ENCODE data around the gene HOXB2.

Gene HOXB2

GRCh38 chr17:48545022-48545375, at the start of gene HOXB2:
Gene HOXB2 (minus strand): TSS chr17:48545109. CDS start chr17:48544911, 198 bp downstream.
- Mint-ChIP-seq H3K4me1 (ENCODE audit: low read depth) (peaks cover 51% of the 10 kb centered on the region), H3K36me3 (ENCODE audit: low read depth) (peaks cover 26% of the 10 kb centered on the region), H3K9me3 (no peaks in the 10 kb centered on the region), H3K27ac (peak within 1 kb of the TSS; percentile 95), H3K4me3 (peak within 1 kb of the TSS; percentile 96), H3K27me3 (ENCODE audit: low read depth) (peaks cover 5% of the 10 kb centered on the region)

- Mint-ChIP-seq H3K36me3 (ENCODE audit: low read depth) (peaks cover 3% of the 10 kb centered on the region), H3K27me3 (ENCODE audit: low read depth) (peaks cover 92% of the 10 kb centered on the region), H3K27ac (no peak overlapping the region), H3K4me1 (ENCODE audit: low read depth) (peaks cover 48% of the 10 kb centered on the region), H3K4me3 (peak overlapping the region; percentile 81), H3K9me3 (no peaks in the 10 kb centered on the region)
Observed at GRCh38 chr17:48593840-48594537, 49.1 kb upstream of the HOXB2 start.

GRCh38 chr17:48593126-48593829, 48.4 kb upstream of the HOXB2 start, which contains the start of gene HOXB5:
Gene HOXB5 (minus strand): TSS chr17:48593779. CDS start chr17:48593682, 97 bp downstream.
- Mint-ChIP-seq H3K4me3 (peak within 1 kb of the TSS; percentile 81), H3K4me1 (ENCODE audit: low read depth) (peaks cover 49% of the 10 kb centered on the region), H3K27me3 (ENCODE audit: low read depth) (peaks cover 92% of the 10 kb centered on the region), H3K9me3 (no peaks in the 10 kb centered on the region), H3K36me3 (ENCODE audit: low read depth) (peaks cover 6% of the 10 kb centered on the region), H3K27ac (peak within 1 kb of the TSS; percentile 13)

GRCh38 chr17:48592577-48592976, 47.7 kb upstream of the HOXB2 start:
- peaks cover 45% of the 10 kb centered on the region for H3K4me1 Mint-ChIP-seq (ENCODE audit: low read depth)
- H3K27me3 Mint-ChIP-seq (ENCODE audit: low read depth) = peaks cover 89% of the 10 kb centered on the region
- peaks cover 6% of the 10 kb centered on the region for H3K36me3 Mint-ChIP-seq (ENCODE audit: low read depth)

GRCh38 chr17:48592057-48592514, 47.2 kb upstream of the HOXB2 start:
- no peaks in the 10 kb centered on the region for H3K9me3 Mint-ChIP-seq
- H3K4me3 Mint-ChIP-seq = no peak overlapping the region
- no peak overlapping the region for H3K27ac Mint-ChIP-seq
- H3K4me1 Mint-ChIP-seq (ENCODE audit: low read depth) = peaks cover 45% of the 10 kb centered on the region
- peaks cover 6% of the 10 kb centered on the region for H3K36me3 Mint-ChIP-seq (ENCODE audit: low read depth)
- peaks cover 89% of the 10 kb centered on the region for H3K27me3 Mint-ChIP-seq (ENCODE audit: low read depth)

More at GRCh38 chr17:48592577-48592976, 47.7 kb upstream of the HOXB2 start:
- Mint-ChIP-seq H3K4me3 (peak overlapping the region; percentile 81), H3K9me3 (no peaks in the 10 kb centered on the region), H3K27ac (peak overlapping the region; percentile 2)

GRCh38 chr17:48591255-48592056, 46.5 kb upstream of the HOXB2 start:
- H3K4me1 Mint-ChIP-seq (ENCODE audit: low read depth) = peaks cover 44% of the 10 kb centered on the region
- H3K27me3 Mint-ChIP-seq (ENCODE audit: low read depth) = peaks cover 87% of the 10 kb centered on the region
- H3K4me3 Mint-ChIP-seq = peak overlapping the region; percentile 33
- H3K36me3 Mint-ChIP-seq (ENCODE audit: low read depth) = peaks cover 6% of the 10 kb centered on the region
- no peaks in the 10 kb centered on the region for H3K9me3 Mint-ChIP-seq
- H3K27ac Mint-ChIP-seq = no peak overlapping the region

GRCh38 chr17:48590607-48591161, 45.8 kb upstream of the HOXB2 start:
- no peak overlapping the region for H3K4me3 Mint-ChIP-seq
- no peaks in the 10 kb centered on the region for H3K9me3 Mint-ChIP-seq
- H3K4me1 Mint-ChIP-seq (ENCODE audit: low read depth) = peaks cover 48% of the 10 kb centered on the region
- peaks cover 87% of the 10 kb centered on the region for H3K27me3 Mint-ChIP-seq (ENCODE audit: low read depth)
- peaks cover 6% of the 10 kb centered on the region for H3K36me3 Mint-ChIP-seq (ENCODE audit: low read depth)
- no peak overlapping the region for H3K27ac Mint-ChIP-seq

GRCh38 chr17:48589831-48590606, 45.1 kb upstream of the HOXB2 start, which contains the start of gene HOXB3:
Gene HOXB3 (minus strand): TSS chr17:48590241. CDS start chr17:48552474, 37,767 bp downstream.
- Mint-ChIP-seq H3K4me3 (no peak within 1 kb of the TSS), H3K4me1 (ENCODE audit: low read depth) (peaks cover 53% of the 10 kb centered on the region), H3K36me3 (ENCODE audit: low read depth) (peaks cover 6% of the 10 kb centered on the region), H3K27me3 (ENCODE audit: low read depth) (peaks cover 86% of the 10 kb centered on the region), H3K9me3 (no peaks in the 10 kb centered on the region), H3K27ac (no peak within 1 kb of the TSS)

- peaks cover 56% of the 10 kb centered on the region for H3K4me1 Mint-ChIP-seq (ENCODE audit: low read depth)
- H3K27me3 Mint-ChIP-seq (ENCODE audit: low read depth) = peaks cover 84% of the 10 kb centered on the region
- H3K27ac Mint-ChIP-seq = no peak overlapping the region
- H3K36me3 Mint-ChIP-seq (ENCODE audit: low read depth) = peaks cover 6% of the 10 kb centered on the region
- no peaks in the 10 kb centered on the region for H3K9me3 Mint-ChIP-seq
- no peak overlapping the region for H3K4me3 Mint-ChIP-seq
Observed at GRCh38 chr17:48589060-48589830, 44.3 kb upstream of the HOXB2 start.

GRCh38 chr17:48588528-48588927, 43.6 kb upstream of the HOXB2 start:
- H3K4me3 Mint-ChIP-seq = no peak overlapping the region
- peaks cover 83% of the 10 kb centered on the region for H3K27me3 Mint-ChIP-seq (ENCODE audit: low read depth)
- H3K27ac Mint-ChIP-seq = peak overlapping the region; percentile 11
- peaks cover 6% of the 10 kb centered on the region for H3K36me3 Mint-ChIP-seq (ENCODE audit: low read depth)
- peaks cover 51% of the 10 kb centered on the region for H3K4me1 Mint-ChIP-seq (ENCODE audit: low read depth)
- H3K9me3 Mint-ChIP-seq = no peaks in the 10 kb centered on the region

- Mint-ChIP-seq H3K9me3 (no peaks in the 10 kb centered on the region), H3K27ac (peak overlapping the region; percentile 21), H3K27me3 (ENCODE audit: low read depth) (peaks cover 82% of the 10 kb centered on the region), H3K36me3 (ENCODE audit: low read depth) (peaks cover 7% of the 10 kb centered on the region), H3K4me1 (ENCODE audit: low read depth) (peaks cover 49% of the 10 kb centered on the region), H3K4me3 (no peak overlapping the region)
Observed at GRCh38 chr17:48588074-48588415, 43.1 kb upstream of the HOXB2 start.

- peak overlapping the region; percentile 21 for H3K27ac Mint-ChIP-seq
- H3K4me3 Mint-ChIP-seq = peak overlapping the region; percentile 29
- H3K36me3 Mint-ChIP-seq (ENCODE audit: low read depth) = peaks cover 7% of the 10 kb centered on the region
- peaks cover 49% of the 10 kb centered on the region for H3K4me1 Mint-ChIP-seq (ENCODE audit: low read depth)
- peaks cover 82% of the 10 kb centered on the region for H3K27me3 Mint-ChIP-seq (ENCODE audit: low read depth)
- no peaks in the 10 kb centered on the region for H3K9me3 Mint-ChIP-seq
Observed at GRCh38 chr17:48587276-48588073, 42.6 kb upstream of the HOXB2 start.
